Suppressor macrophage treated with lipopolysaccharide for 1 hour (primary cell): ENCODE measurements around the gene SNAPC2.
A peak's percentile ranks its signal among the peaks of the same experiment; 100 is the strongest.

Experiments used
- DNase-seq, 3 donors: peaks; one replicate each; pipeline ENCODE4 v3.0.0-alpha.2; 2020 to 2022

Gene SNAPC2

DNA sequence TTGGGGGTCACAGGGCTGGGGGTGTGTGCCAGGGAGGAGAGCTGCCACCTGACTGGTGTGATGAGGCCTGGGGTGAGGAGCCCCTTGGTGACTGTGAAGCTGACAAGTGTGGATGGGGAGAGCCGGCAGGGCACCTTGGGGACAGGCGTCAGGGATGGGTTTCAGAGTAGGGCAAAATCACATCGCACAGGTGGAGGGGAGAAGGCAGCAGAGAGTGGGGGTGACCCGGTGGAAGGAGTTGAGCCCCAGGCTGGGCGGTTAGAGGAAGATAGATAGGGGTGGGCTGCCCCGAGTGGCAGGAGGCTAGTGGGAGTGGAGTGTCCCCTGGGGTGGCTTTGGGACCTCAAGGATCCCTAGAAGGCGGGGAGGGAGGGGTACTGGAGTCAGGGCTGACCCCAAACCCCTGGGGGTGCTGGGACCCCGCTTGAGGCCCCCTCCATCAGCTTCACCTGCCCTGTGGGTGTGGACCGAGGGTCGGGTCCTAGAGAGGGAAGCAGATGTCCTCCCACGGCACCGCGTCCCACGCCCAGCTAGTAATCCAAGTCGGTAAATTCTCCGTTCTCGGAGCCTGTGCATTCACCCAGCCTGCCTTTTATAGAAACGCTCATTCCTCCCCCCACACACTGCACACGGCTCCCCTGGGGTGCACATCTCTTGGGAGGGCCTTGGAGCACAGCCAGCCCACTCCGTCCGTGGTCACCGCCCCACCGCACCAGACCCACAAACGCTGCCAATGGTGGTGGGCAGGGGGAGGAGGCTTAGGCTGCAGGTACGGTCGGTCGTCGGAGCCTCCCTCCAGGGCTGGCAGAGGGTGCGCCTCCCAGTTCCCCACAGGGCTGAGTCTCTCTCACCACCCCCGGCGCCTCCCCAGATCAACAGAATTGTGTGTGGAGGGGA lies 3.4 kb downstream of the SNAPC2 start:
- DNase-seq: no peak

DNA sequence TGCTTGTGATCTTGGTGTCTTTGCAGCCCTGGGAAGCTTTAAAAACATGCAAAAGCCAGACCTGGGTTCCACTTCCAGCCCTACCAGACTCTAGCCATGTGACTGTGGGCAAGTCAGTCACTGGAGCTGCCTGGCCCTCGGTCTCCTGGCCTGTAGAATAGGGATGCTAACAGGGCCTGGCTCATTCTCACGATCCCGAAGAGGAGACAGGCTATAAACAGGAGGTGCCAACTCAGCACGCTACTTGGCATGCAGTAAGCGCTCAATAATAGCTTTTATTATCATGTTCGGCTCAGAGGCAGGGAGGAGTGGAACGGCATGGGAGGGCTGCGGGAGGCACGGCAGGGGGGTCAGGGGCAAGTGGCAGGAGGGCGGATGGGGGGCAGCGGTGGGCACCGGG lies 4.1 kb downstream of the SNAPC2 start:
- DNase-seq: no peak

DNA sequence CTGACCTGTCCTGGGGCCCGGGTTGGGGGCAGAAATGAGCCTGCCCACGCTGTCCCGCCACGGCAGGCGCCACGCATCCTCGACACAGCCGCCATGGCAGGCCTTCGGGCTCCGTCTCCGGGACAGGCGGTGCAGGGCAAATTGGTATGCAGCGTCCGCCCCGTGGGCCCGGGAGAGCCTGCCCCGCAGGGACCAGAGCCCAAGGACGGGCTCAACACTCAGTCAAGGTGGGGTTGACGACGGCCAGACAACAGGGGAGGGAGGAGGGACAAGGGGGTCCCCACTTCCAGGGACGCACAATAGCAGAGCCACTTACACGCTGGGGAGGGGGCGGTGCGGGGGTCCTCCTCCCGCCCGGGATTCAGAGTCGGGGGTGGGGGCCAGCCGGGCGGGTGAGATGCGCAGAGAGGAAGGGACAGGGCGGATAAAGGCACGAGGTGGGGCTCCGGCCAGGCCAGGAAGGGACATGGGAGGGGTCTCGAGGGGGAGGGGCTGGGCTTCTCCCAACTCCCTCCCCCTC lies 4.6 kb downstream of the SNAPC2 start:
- no peak for DNase-seq

- peak; percentile 71 to 85 (median 76) for DNase-seq
Observed at GRCh38 chr19:7925171-7925851, 5.2 kb downstream of the SNAPC2 start.

GRCh38 chr19:7926021-7926726 lies 6.0 kb downstream of the SNAPC2 start, which contains the start of gene CTXN1:
Gene CTXN1 (minus strand): TSS chr19:7926135. CDS start chr19:7925538, 597 bp downstream.
- peak; percentile 50 to 87 (median 73) for DNase-seq

DNA sequence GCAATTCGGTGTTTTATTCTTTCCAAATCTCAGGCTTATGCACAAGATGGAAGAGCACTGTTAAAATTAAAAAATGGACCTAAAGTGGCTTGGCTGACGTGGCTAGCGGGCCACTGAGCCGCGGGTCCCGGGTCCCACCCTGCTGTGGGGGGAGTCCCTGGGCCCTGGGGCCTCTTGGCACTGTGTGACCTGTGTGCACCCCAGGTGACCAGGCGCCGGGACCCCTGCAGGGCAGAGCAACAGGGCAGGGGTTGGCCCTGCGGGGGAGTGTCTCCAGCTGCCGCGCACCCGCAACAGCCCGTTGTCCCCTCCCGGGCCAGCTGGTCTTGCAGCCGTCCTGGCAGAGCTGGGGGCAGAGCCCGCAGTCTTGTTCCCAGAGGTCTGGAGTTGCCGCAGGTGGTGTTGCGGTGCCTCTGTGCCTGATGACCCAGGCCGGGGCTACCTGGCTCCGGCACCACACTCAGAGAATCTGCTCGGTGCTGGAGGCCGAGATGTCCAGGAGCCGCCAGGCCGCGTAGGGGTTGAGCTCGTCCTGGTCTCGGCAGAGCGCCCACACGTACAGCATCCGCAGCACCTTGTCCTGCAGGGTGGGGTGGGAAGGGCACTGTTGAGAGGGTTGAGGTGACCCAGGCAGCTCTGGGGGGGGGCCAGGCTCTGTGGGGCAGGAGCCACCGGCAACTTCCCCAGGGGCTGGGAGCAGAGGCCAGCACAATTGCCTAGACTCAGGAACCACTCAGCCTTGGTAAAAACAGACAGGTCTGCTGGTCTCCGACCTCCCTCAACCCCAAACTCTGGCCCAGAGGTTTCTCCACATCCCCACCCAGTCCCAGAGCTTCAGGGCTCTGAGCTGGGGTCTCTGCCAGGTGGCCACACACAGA lies 6.8 kb downstream of the SNAPC2 start:
- DNase-seq: no peak

DNA sequence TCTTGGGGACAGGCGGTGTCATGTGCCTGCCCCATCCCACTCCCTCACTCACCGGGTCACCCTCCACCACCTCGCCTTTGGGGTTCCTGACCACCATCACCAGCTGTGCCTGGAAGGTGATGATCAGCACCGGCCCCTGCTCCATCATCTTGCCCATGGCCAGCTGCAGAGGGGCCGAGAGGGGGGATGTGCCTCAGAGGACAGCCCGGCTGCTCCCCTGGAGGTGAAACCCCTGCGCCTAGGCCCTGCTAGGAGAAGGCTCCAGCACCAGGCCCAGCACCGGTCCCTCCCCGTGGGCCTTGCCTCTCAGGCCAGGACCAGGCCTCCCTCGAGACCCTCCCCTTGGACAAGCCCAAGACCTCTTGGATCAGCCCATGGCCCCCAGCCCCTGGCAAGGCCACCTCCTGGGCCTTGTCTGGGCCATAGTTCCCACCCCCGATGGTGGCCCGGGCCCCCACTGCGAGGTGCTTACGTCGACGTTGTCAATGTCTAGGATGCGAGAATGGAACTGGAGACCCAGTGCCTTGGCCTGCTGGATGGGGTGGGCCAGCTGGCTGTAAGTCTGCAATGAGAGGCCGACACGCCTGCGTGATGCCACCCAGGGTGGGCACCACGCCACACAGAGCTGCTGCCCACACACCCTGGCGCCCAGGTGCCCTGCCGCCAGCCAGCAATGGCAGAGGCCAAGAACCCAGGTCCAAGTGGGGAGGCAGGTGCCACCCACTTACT lies 7.6 kb downstream of the SNAPC2 start:
- DNase-seq: no peak

DNA sequence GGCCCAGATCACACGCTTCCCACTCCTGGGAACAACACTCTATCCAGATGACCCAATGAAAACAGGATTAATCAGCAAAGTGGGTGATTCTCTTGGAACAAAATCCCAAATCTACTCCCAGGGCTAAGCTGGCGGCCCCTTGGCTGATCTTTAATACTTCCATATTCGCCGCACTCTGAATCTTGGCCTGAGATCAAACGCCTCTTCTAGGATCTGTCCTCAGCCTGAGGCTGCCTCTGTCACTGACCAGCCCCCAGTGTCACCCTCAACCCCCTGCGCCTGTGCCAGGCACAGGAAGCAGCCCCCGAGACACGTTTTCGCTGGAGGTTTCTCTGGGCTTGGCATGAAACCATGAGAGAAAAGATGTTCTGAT lies 8.2 kb downstream of the SNAPC2 start:
- no peak for DNase-seq

GRCh38 chr19:7928741-7929701 lies 8.9 kb downstream of the SNAPC2 start:
- peak; percentile 30 to 68 (median 56) for DNase-seq

DNA sequence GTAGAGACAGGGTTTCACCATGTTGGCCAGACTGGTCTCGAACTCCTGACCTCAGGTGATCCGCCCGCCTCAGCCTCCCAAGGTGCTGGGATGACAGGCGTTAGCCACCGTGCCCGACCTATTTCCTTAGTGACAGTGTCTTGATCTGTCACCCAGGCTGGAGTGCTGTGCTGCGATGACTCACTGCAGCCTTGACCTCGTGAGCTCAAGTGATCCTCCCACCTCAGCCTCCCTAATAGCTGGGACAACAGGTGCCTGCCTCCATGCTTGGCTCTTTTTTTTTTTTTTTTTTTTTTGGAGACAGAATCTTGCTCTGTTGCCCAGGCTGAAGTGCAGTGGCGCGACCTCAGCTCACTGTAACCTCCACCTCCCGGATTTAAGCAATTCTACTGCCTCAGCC lies 9.9 kb downstream of the SNAPC2 start:
- DNase-seq: peak in 2 of 3 donors; percentile 29 to 34

GRCh38 chr19:7930765-7931164 lies 10.6 kb downstream of the SNAPC2 start:
- no peak for DNase-seq

- DNase-seq: no peak
Observed at GRCh38 chr19:7931221-7932061, 11.3 kb downstream of the SNAPC2 start.

GRCh38 chr19:7932276-7932929 lies 12.3 kb downstream of the SNAPC2 start:
- no peak for DNase-seq

DNA sequence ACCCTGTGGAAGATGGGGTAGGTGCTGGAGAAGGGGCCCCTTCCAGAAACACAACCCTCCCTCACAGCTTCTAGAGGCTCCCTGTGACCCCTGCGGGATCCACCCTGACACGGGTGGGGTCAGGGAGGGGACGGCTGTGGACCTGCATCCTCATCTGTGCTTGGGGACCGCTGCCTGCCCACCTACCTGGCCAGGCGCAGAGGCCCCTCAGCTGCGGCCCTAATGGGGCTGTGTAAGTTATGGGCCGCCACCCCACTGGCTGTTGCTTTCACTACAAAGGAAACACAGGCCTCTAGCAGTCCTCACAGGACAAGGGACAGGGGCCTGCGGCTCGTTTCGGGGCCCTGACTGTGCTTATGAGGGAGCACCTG lies 12.8 kb downstream of the SNAPC2 start:
- no peak for DNase-seq

- DNase-seq: no peak
Observed at GRCh38 chr19:7933411-7933810, 13.3 kb downstream of the SNAPC2 start.

GRCh38 chr19:7933828-7934725 lies 13.9 kb downstream of the SNAPC2 start:
- DNase-seq: no peak

DNA sequence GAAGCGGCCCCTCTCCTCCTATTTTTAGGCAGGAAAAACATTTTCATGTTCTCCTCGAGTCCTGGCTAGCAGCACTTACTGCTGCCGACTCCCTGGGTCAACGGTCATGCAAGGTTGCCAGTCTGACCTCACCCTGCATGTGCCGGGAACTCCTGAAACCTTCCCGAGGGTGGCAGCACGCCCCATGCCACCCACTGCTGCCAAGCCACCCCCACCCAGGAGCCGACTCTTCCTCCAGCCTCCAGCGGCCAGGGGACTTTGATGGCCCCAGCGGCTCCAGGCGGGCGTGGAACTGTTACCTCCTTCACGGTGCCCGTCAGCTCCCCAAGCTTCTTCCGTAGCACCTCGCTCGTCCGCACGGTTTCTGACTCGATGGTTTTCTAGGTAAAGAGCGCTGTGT lies 14.6 kb downstream of the SNAPC2 start:
- DNase-seq: no peak

DNA sequence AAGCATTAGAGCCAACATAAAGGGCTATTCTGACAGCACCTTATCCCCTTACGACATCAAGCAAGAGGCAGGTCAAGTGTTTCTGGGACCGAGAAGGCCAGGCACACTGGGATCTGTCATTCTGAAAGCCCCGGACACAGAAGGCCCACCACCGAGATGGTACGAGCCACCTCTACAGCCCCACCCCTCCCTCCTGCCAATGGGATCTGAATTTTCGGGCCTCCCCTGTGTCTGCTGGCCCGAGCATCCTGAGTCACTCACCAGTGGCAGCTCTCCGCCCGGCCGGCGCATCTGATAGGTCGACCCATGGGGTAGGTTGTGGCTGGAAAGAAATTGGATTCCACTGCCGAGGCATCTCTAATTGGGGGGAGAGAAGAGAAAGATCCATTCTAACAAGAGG lies 20.7 kb downstream of the SNAPC2 start:
- no peak for DNase-seq
